Stromal cell of bone marrow (primary cell): ENCODE results near the gene ACTG1.

Experiments
- DNase-seq: peaks from one replicate; pipeline ENCODE4 v3.0.0-alpha.2; 2012; ENCODE audit warnings: low read depth

ACTG1 gene

GRCh38 chr17:81494626-81495377 is 17.8 kb downstream of the ACTG1 start:
- no peak for DNase-seq

GRCh38 chr17:81493198-81494038 is 19.2 kb downstream of the ACTG1 start:
- DNase-seq, result no peak

GRCh38 chr17:81492706-81493105 is 19.9 kb downstream of the ACTG1 start:
- DNase-seq, result no peak

GRCh38 chr17:81492202-81492601 is 20.4 kb downstream of the ACTG1 start:
- DNase-seq, result no peak

GRCh38 chr17:81491761-81492160 is 20.8 kb downstream of the ACTG1 start:
- no peak for DNase-seq

GRCh38 chr17:81491181-81491581 is 21.4 kb downstream of the ACTG1 start:
- DNase-seq, result no peak

- no peak for DNase-seq
These were observed 22.3 kb downstream of the ACTG1 start for GRCh38 chr17:81489998-81490992.

- no peak for DNase-seq
These were observed 23.3 kb downstream of the ACTG1 start for GRCh38 chr17:81489012-81489997.

- DNase-seq, result no peak
These were observed 24.2 kb downstream of the ACTG1 start for GRCh38 chr17:81488276-81488860.

- DNase-seq, result peak; percentile 54
These were observed 24.9 kb downstream of the ACTG1 start for GRCh38 chr17:81487487-81488275.

- no peak for DNase-seq
These were observed 25.5 kb downstream of the ACTG1 start for GRCh38 chr17:81487089-81487486.

GRCh38 chr17:81486199-81486810 is 26.3 kb downstream of the ACTG1 start:
- no peak for DNase-seq

GRCh38 chr17:81484195-81484979 is 28.2 kb downstream of the ACTG1 start:
- DNase-seq, result peak; percentile 49

- no peak for DNase-seq
These were observed 28.8 kb downstream of the ACTG1 start for GRCh38 chr17:81483862-81484194.

GRCh38 chr17:81483085-81483861 is 29.3 kb downstream of the ACTG1 start:
- no peak for DNase-seq

- DNase-seq, result no peak
These were observed 29.9 kb downstream of the ACTG1 start for GRCh38 chr17:81482673-81483072.

GRCh38 chr17:81481815-81482505 is 30.6 kb downstream of the ACTG1 start:
- no peak for DNase-seq
